Measurements from ENCODE around the gene TMEM196.
"Not testable (repeated sequence)": the region's sequence is repeated elsewhere in the genome, so short reads cannot be mapped to it uniquely, and the experiment has no call there.

The TMEM196 gene

DNA sequence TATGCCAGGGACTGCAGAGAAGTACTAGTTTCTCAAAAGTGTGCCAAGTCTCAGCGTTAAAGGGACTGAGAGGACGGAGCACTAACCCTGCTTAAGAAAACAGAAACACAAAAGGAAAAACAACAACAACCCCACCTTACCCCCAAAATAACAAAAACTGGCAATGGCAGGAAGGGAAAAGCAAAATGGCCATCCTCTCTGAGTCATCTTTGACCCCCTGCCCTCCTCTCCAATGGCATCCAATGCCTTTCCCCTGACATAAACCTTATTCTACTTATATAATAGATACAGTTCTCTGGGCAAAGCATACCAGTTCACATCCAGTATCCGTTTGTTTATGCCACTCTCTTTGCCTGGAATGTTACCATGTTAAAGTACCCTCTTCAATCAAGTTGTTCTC lies 66.2 kb downstream of the TMEM196 start:
- DNase-seq (ENCODE audit: low read depth), result peak; percentile 55

DNA sequence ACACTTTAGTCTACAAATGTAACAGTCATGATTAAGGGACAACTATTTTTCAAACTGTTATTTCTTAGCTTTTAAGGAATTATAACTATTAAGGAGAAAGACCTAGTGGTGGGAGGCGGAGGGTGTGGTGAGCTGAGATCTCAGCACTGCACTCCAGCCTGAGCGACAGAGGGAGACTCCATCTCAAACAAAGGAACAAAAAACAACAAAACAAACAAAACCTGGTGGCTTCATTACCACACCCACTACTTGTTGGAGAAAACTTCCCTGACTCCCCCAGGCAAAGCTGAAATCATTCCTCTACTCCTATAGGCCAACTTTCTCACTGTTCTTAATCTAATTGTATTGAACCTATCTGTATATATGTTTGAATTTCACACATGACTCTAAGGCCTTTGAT lies 67.8 kb downstream of the TMEM196 start:
- no peak for DNase-seq (ENCODE audit: low read depth)

DNA sequence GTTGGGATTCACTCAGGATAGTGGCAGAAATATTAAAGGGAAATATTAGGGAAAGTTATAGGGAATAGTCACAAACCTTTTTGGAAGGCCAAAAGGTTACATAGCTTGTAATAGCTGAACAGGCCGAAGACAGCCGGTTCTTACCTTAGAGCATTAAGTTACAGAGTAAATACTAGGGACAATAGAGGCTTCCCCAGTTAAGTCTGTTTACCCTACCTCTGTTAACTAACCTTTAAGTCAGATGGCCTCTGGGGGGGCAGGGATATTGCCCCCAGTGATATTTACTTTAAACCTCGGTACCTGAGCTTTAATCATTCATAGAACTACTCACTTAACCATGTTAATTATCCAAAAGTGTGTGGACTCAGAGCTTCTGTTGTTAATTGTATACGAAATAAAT lies 71.9 kb downstream of the TMEM196 start:
- no peak for DNase-seq (ENCODE audit: low read depth)

DNA sequence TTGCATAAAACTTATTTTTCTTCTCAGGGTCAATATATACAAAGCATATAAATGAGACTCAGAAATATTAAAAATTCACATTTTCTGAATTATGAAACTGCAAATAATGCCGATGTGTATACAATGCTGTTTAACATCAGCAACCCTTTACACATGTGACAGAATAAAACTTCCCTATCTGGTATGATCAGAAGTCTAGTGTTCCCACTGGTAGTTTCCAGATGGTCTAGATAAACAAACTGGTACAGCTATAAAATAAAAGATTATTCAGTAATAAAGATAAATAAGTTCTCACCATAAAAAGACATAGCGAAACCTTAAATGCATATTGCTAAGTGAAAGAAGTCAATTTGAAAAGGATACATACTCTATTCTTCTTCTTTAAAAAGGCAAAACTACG lies 72.5 kb downstream of the TMEM196 start:
- DNase-seq (ENCODE audit: low read depth), result no peak

DNA sequence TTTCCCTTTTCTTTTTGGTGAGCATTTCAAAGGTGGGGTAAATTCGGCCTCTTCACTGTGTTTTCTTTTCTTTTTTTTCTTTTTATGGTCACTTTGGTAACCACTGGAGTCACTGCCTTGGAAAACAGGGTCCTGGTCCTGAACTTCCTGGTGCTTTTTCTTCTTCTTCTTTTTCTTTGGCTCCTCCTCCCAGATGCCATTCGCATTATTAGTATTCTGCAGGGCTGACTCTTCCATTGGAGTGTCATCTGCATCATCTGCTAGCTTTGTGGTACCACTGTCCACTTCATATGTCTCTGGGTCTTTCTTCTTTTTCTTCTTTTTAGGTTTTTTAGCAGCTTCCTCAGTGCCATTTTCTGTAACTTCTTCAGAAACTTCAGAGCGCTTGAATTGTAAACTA lies 75.1 kb downstream of the TMEM196 start:
- peak; percentile 45 for DNase-seq (ENCODE audit: low read depth)

DNA sequence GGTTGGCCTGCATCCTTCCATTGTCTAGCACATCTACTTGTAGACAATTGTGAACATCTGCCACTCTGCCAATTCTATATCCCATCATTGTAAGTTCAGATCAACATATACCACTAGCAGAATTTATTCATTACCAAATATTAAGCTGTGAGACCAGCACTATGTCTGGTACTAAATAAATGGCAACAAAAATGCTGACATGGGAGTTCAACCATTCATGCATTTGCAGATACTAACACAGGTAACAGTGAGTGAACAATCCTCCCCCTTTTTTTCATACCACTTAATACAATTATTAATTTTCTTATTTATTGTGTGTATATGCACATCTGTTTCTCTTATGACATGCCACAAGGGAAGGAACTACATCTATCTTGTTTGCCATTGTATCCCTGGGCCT lies 76.5 kb downstream of the TMEM196 start:
- DNase-seq (ENCODE audit: low read depth), result no peak

DNA sequence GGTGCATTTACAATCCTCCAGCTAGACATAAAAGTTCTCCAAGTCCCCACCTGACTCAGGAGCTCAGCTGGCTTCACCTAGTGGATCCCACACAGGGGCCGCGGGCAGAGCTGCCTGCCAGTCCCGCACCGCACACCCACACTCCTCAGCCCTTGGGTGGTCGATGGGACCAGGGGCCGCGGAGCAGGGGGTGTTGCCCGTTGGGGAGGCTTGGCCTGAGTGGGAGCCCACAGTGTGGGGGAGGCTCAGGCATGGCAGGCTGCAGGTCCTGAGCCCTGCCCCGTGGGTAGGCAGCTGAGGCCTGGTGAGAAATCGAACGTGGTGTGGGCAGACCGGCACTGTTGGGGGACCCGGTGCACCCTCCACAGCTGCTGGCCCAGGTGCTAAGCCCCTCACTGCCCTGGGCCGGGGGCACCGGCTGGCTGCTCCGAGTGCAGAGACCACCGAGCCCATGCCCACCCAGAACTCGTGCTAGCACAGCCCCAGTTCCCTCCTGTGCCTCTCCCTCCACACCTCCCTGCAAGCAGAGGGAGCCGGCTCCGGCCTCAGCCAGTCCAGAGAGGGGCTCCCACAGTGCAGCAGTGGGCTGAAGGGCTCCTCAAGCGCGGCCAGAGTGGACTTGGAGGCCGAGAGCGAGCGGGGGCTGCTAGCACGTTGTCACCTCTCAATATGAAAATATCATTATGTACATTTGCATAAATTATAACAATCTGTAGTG lies 81.1 kb downstream of the TMEM196 start:
- no peak for DNase-seq (ENCODE audit: low read depth)

DNA sequence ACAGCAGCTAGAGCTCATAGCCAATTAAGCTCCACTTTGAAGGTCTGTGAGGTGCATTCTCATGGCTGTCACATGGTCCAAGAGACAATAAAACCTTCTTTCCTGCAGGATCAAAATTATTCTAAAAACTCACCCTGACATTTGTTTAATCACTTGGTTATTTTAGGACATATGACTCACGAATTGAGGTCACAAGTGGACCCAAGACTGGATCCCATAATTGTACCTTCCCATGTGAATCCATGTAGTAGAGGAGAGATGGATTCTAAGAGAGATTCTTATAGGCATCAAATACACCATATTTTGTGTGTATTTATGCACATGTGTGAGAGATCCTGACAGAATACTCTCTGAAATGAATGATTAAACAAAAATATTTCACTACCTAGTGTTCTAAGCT lies 82.7 kb downstream of the TMEM196 start:
- no peak for DNase-seq (ENCODE audit: low read depth)

DNA sequence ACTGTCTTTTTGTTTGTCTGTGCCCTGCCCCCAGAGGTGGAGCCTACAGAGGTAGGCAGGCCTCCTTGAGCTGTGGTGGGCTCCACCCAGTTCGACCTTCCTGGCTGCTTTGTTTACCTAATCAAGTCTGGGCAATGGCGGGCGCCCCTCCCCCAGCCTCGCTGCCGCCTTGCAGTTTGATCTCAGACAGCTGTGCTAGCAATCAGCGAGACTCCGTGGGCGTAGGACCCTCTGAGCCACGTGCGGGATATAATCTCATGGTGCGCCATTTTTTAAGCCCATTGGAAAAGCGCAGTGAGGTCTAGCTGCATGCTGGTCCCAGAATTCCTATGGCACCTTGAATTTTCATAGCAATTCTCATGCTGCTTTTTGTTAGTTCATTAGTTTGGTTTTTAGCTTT lies 84.3 kb downstream of the TMEM196 start:
- DNase-seq (ENCODE audit: low read depth), result not testable (repeated sequence)

DNA sequence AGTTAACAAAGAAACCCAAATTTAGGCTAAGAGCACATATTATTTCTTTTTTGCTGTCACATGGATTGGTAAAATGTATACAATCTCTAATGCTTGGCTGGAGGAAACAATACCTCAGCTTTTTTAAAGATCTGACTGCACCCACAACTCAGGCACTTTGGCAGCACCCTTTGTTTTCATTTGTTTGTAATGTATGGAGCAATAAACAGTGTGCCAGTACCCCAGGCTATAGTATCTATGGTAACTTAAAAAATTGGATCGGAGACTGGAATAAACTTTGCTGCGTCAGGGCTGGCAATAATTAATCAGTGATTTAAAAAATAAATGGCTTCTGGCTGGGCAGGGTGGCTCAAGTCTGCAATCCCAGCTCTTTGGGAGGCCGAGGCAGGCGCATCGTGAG lies 91.8 kb downstream of the TMEM196 start:
- no peak for DNase-seq (ENCODE audit: low read depth)

DNA sequence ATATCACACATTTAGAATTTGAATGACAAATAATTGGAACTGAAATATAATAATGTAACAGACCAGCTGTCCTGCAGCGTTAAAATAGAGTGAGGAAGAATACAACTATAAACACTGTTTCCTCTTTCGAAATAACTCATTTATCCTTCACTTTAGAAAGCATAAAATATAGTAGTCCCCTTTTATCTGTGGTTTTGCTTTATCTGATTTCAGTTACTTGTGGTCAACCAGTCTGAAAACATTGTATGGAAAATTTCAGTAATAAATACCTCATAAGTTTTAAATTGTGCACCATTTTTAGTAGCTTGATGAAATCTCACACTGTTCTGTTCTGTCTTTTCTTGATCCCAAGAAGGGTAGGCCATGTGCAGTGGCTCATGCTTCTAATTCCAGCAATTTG lies 96.2 kb downstream of the TMEM196 start:
- DNase-seq (ENCODE audit: low read depth), result no peak

DNA sequence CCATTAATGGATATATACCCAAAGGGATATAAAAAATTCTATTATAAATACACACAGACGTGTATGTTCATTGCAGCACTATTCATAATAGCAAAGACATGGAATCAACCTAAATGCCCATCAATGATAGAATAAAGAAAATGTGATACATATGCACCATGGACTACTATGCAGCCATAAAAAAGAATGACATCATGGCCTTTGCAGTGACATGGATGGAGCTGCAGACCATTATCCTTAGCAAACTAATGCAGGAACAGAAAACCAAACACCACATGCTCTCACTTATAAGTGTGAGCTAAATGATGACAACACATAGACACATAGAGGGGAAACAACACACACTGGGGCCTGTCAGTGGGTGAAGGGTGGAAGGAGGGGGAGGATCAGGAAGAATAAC lies 97.6 kb downstream of the TMEM196 start:
- no peak for DNase-seq (ENCODE audit: low read depth)

DNA sequence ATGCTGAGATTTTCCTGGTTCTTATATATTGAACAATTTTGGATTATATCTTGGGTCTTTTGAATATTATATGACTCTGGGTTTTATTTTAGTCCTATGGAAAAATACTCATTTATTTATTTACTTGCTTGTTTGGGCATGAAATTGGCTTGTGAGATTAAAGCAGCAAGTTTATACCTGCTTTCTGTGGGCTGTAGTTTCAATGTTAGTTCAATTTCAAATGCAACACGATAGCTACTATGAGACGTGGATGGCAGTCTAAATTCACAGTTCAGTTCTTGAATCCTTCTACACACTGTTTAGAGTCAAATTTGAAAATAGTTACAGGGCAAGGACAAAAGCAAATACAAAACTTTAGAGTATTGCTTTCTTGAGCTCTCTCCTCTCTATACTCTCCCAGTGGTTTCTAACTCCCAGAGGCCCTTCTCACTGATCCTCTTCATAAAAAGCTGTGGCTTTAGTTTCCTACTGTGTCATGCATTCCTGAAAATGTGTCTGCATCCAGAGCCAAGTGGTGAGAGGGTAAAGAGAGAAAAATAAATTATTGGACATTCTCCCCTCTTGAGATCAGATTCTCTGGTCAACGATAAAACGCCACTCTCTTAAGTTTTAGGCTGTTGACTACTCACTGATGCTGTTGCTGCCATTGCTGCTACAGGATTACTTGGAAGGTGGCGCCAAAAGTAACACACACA lies 99.0 kb downstream of the TMEM196 start:
- DNase-seq (ENCODE audit: low read depth), result peak; percentile 6

DNA sequence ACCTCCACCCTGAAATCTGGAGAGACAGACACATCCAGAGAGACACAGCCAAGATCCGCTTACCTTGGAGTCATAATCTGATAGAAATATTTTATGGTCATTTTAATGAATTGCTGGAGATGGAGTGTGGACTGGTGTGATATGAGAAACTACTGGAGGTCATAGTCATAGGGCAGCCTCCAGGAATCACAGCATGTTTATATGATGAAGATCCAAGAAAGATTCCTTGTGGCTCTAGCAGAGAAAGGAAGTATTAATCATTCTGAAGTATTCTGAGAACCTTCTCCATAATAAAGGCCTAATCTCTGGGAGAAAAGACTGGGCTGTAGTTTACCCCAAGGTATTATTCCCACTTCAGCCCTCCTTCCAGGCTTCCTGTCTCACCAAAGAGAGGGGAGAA lies 102.6 kb downstream of the TMEM196 start:
- DNase-seq (ENCODE audit: low read depth), result peak; percentile 24

All from ELR (cell line).